Keratinocyte (primary cell): ENCODE results near the gene PGLYRP2. TPM values are rescaled to one million over a fixed set of nuclear protein-coding genes. Genes with fewer than 3 reads are reported as not detected.

Experiments
- DNase-seq: peaks from one replicate; pipeline ENCODE4 v3.0.0-alpha.2; 2011; ENCODE audit warnings: low read depth, missing footprints, low spot score
- FAIRE-seq: peaks from 2 replicates; lab custom pipeline; 2011; peaks lifted over from hg19 to GRCh38; lab: Jason Lieb, UNC
- H2AFZ ChIP-seq: 2 replicates; pipeline ENCODE4 v1.6.0; 2012; ENCODE audit warnings: low read length, control low read depth, inconsistent platforms; ENCODE audit not compliant: control insufficient read depth
- H3K27ac ChIP-seq: 2 replicates; pipeline ENCODE4 v1.5.1; 2011; ENCODE audit warnings: low read length; ENCODE audit not compliant: control insufficient read depth, insufficient read depth
- H3K27me3 ChIP-seq: 3 replicates; pipeline ENCODE4 v1.6.0; 2011; ENCODE audit warnings: low read length; ENCODE audit not compliant: control insufficient read depth, insufficient read depth; ENCODE audit errors: extremely low read depth
- H3K36me3 ChIP-seq, 2 experiments: 2 replicates in 1 of 2; 3 replicates in 1 of 2; pipeline ENCODE4 v1.5.1; 2011; ENCODE audit warnings: low read length in 2 of 2, mild to moderate bottlenecking in 1 of 2; ENCODE audit not compliant: control insufficient read depth in 2 of 2, insufficient read depth in 2 of 2; ENCODE audit errors: extremely low read depth in 1 of 2
- H3K4me1 ChIP-seq: 3 replicates; pipeline ENCODE4 v1.5.1; 2011; ENCODE audit warnings: low read length; ENCODE audit not compliant: control insufficient read depth, insufficient read depth; ENCODE audit errors: extremely low read depth
- H3K4me2 ChIP-seq: 3 replicates; pipeline ENCODE4 v1.6.0; 2011; ENCODE audit warnings: low read depth, low read length; ENCODE audit not compliant: control insufficient read depth, insufficient read depth; ENCODE audit errors: extremely low read depth
- H3K4me3 ChIP-seq, 3 experiments: fragments of 200-600 bp in 1 of 3; sonication (generic) in 1 of 3; 2 replicates in 2 of 3; 3 replicates in 1 of 3; pipeline ENCODE4 v1.5.1; 2011 to 2016; ENCODE audit warnings: low read length in 3 of 3, mild to moderate bottlenecking in 3 of 3, control low read depth in 2 of 3, inconsistent platforms in 1 of 3, low read depth in 1 of 3, mixed read lengths in 1 of 3, mixed run types in 1 of 3, moderate library complexity in 1 of 3; ENCODE audit not compliant: control insufficient read depth in 2 of 3, insufficient read depth in 2 of 3; ENCODE audit errors: extremely low read depth in 1 of 3
- H3K79me2 ChIP-seq: 2 replicates; pipeline ENCODE4 v1.6.0; 2012; ENCODE audit warnings: low read length; ENCODE audit not compliant: control insufficient read depth, insufficient read depth
- H3K9ac ChIP-seq: 3 replicates; pipeline ENCODE4 v1.6.0; 2011; ENCODE audit warnings: low read length; ENCODE audit not compliant: control insufficient read depth, insufficient read depth; ENCODE audit errors: extremely low read depth
- H3K9me1 ChIP-seq: 3 replicates; pipeline ENCODE4 v1.6.0; 2011; ENCODE audit warnings: low read length; ENCODE audit not compliant: control insufficient read depth, insufficient read depth; ENCODE audit errors: extremely low read depth
- H3K9me3 ChIP-seq: 2 replicates; pipeline ENCODE4 v1.5.1; 2012; ENCODE audit warnings: low read depth, low read length; ENCODE audit not compliant: control insufficient read depth
- H4K20me1 ChIP-seq: 3 replicates; pipeline ENCODE4 v1.6.0; 2011; ENCODE audit warnings: low read length; ENCODE audit not compliant: control insufficient read depth, insufficient read depth; ENCODE audit errors: extremely low read depth
- CTCF ChIP-seq, 3 experiments: IDR thresholded peaks in 1 of 3; conservative IDR thresholded peaks in 1 of 3; optimal IDR thresholded peaks in 1 of 3; 2 replicates in 2 of 3; 3 replicates in 1 of 3; pipeline versions ENCODE3 to v1.5.1; 2011; ENCODE audit warnings: low read length in 3 of 3, mild to moderate bottlenecking in 3 of 3, moderate library complexity in 2 of 3, control low read depth in 1 of 3, inconsistent platforms in 1 of 3; ENCODE audit not compliant: insufficient read depth in 2 of 3; ENCODE audit errors: extremely low read depth in 1 of 3
- EZH2 ChIP-seq: IDR thresholded peaks from one replicate; pipeline ENCODE4 v1.6.1; 2012; ENCODE audit warnings: inconsistent platforms, mild to moderate bottlenecking, low read length, moderate library complexity
- dilution Hi-C: fragments of 300-500 bp; cut with MboI; formaldehyde crosslinking; loops from one replicate; pipeline ENCODE4 v1.7.0; 2020; ENCODE audit warnings: low sequenced_read_pairs; ENCODE audit not compliant: extremely low pct_ligation_motif_present
- polyA plus RNA-seq, 5 experiments: library from polyadenylated mRNA; depleted of rRNA in 3 of 5; stranded (reverse) in 3 of 5; stranded (forward) in 1 of 5; unstranded in 1 of 5; fragments of >200 nt; gene quantifications; 1 replicate in 1 of 5; 2 replicates in 3 of 5; 3 replicates in 1 of 5; pipeline versions ENCODE4 v1.2.1 to v1.2.3, GENCODE V29; 2011 to 2012; ENCODE audit warnings: missing spikeins in 2 of 5, low read depth in 1 of 5, low replicate concordance in 1 of 5

The PGLYRP2 gene
- polyA plus RNA-seq, 1 donor (not counting 4 experiments of a cell fraction or from before 2014, with no cell fraction given) = not detected

DNA sequence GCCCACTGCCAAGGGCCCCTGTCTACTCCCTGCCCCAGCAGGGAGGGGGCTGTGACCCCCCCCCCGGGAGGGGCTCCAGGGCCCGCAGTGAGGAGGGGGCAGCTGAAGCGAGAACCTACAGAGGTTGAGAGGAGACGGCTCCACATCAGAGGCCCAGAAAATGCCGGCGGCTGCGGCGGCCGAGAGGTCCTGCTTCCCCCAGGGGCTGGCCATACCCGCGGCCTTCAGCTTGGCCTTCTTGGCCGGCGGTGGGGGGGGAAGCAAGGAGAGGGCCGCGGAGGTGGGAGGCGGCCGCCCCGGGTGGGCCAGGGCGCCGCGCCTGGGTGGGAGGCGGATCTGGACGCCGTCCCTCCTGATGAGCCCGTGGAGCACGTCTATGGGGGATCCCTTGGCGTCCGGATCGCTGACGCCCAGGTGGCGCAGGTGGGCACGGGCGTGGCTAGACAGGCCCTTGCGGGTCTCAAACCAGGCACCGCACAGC, 51.3 kb downstream of the PGLYRP2 start:
- no peak overlapping the region for H3K4me3 ChIP-seq
- no peak for DNase-seq
- TF ChIP-seq EZH2 (no peak), CTCF (optimal IDR thresholded peaks at IDR 0.05 in 1 of 3, IDR thresholded peaks at IDR 0.05 in 1 of 3, conservative IDR thresholded peaks at IDR 0.05 in 1 of 3; ENCODE audit: extremely low read depth in 1 of 3, insufficient read depth in 2 of 3, low read length in 3 of 3) (no peak)
- peaks cover 48% of the 10 kb centered on the region for H3K79me2 ChIP-seq
- FAIRE-seq = no peak
- H3K4me2 ChIP-seq = no peak overlapping the region
- no peak overlapping the region for H2AFZ ChIP-seq
- H4K20me1 ChIP-seq = no peaks in the 10 kb centered on the region
- no peak overlapping the region for H3K27ac ChIP-seq
- H3K4me1 ChIP-seq = peaks cover 8% of the 10 kb centered on the region
- H3K36me3 ChIP-seq = peaks cover 29 to 45% of the 10 kb centered on the region in 2 experiments
- H3K9ac ChIP-seq = no peak overlapping the region
- H3K9me3 ChIP-seq = peaks cover 5% of the 10 kb centered on the region
- H3K9me1 ChIP-seq = no peaks in the 10 kb centered on the region
- dilution Hi-C loops = no loop called here
- H3K27me3 ChIP-seq = no peaks in the 10 kb centered on the region

DNA sequence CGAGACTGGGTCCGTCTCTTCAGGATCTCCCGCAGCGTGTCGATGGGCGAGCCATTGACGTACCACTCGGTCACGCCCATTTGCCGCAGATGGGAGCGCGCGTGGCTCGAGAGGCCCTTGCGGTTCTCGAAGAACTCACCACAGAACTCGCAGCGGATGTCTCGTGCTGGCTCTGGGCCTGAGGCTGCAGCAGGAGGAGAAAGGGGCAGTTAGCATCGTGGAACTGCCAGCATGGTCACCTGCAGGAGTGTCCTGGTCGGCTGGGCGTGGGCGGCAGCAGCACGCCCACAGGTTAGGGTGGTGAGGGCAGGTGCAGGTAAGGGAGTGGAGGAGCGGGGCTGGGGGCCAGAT, 52.0 kb downstream of the PGLYRP2 start:
- Histone ChIP-seq H3K4me1 (peaks cover 8% of the 10 kb centered on the region), H4K20me1 (no peaks in the 10 kb centered on the region), H3K9ac (no peak overlapping the region), H3K27ac (no peak overlapping the region), H3K4me2 (no peak overlapping the region), H3K9me3 (peaks cover 5% of the 10 kb centered on the region), H2AFZ (no peak overlapping the region), H3K9me1 (no peaks in the 10 kb centered on the region), H3K27me3 (no peaks in the 10 kb centered on the region), H3K36me3 (peaks cover 35 to 47% of the 10 kb centered on the region in 2 experiments), H3K79me2 (peaks cover 48% of the 10 kb centered on the region), H3K4me3 (no peak overlapping the region)
- no peak for DNase-seq
- TF ChIP-seq EZH2 (no peak), CTCF (optimal IDR thresholded peaks at IDR 0.05 in 1 of 3, IDR thresholded peaks at IDR 0.05 in 1 of 3, conservative IDR thresholded peaks at IDR 0.05 in 1 of 3; ENCODE audit: extremely low read depth in 1 of 3, insufficient read depth in 2 of 3, low read length in 3 of 3) (no peak)
- no peak for FAIRE-seq
- dilution Hi-C loops = no loop called here
